Measurements from ENCODE around the gene DNAJB9.

The DNAJB9 gene

DNA sequence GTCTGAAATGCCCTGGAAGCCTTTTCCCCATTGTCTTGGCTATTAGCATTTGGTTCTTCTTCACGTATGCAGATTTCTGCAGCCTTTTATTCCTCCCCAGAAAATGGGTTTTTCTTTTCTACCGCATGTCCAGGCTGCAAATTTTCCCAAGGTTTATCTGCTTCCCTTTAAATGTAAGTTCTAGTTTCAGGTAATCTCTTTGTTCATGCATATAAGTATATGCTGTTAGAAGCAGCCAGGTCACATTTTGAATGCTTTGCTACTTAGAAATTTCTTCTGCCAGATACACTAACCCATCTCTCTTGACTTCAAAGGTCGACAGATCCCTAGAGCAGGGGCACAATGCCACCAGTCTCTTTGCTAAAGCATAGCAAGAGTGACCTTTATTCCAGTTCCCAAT, 12.5 kb upstream of the DNAJB9 start:
- no peak overlapping the region for H3K4me3 ChIP-seq (replicated peaks in 1 of 2; ENCODE audit: low read depth in 2 of 2, low read length in 2 of 2)
- DNase-seq (ENCODE audit: low read depth in 2 of 2) = no peak
- TF ChIP-seq, protein P1, sequence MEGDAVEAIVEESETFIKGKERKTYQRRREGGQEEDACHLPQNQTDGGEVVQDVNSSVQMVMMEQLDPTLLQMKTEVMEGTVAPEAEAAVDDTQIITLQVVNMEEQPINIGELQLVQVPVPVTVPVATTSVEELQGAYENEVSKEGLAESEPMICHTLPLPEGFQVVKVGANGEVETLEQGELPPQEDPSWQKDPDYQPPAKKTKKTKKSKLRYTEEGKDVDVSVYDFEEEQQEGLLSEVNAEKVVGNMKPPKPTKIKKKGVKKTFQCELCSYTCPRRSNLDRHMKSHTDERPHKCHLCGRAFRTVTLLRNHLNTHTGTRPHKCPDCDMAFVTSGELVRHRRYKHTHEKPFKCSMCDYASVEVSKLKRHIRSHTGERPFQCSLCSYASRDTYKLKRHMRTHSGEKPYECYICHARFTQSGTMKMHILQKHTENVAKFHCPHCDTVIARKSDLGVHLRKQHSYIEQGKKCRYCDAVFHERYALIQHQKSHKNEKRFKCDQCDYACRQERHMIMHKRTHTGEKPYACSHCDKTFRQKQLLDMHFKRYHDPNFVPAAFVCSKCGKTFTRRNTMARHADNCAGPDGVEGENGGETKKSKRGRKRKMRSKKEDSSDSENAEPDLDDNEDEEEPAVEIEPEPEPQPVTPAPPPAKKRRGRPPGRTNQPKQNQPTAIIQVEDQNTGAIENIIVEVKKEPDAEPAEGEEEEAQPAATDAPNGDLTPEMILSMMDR (IDR thresholded peaks at IDR 0.05; ENCODE audit: low read depth, low read length) = no peak

DNA sequence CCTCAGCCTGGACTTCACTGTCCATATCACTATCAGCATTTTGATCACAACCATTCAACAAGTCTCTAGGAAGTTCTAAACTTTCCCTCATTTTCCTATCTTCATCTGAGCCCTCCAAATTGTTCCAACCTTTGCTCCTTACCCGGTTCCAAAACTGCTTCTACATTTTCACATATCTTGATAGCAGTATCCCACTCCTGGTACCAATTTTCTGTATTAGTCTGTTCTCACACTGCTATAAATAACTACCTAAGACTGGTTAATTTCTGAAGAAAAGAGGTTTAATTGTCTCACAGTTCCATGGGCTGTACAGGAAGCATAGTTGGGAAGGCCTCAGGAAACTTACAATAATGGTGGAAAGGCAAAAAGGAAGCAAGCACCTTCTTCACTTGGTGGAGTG, 12.1 kb upstream of the DNAJB9 start:
- TF ChIP-seq, protein P1 (IDR thresholded peaks at IDR 0.05; ENCODE audit: low read depth, low read length) = no peak
- no peak for DNase-seq (ENCODE audit: low read depth in 2 of 2)
- H3K4me3 ChIP-seq (replicated peaks in 1 of 2; ENCODE audit: low read depth in 2 of 2, low read length in 2 of 2) = no peak overlapping the region

DNA sequence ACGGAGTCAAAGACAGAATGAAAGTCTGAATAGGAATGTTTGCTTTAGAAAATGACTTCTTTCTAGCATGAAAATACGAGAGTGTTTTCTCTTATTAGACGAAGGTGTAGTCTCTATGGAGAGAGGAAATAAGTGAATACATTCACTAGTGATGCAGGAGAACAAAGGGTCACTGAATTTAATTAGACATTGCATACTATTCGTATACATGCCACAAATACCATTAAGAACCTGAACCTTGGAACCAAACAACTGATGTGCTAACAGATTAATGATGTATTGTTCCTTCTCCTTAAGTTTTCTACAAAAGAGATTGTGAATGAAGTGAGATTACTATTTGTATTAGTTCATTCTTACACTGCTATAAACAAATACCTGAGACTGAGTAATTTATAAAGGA, 10.4 kb upstream of the DNAJB9 start:
- TF ChIP-seq, protein P1 (IDR thresholded peaks at IDR 0.05; ENCODE audit: low read depth, low read length) = no peak
- DNase-seq (ENCODE audit: low read depth in 2 of 2) = no peak
- H3K4me3 ChIP-seq (replicated peaks in 1 of 2; ENCODE audit: low read depth in 2 of 2, low read length in 2 of 2) = no peak overlapping the region

DNA sequence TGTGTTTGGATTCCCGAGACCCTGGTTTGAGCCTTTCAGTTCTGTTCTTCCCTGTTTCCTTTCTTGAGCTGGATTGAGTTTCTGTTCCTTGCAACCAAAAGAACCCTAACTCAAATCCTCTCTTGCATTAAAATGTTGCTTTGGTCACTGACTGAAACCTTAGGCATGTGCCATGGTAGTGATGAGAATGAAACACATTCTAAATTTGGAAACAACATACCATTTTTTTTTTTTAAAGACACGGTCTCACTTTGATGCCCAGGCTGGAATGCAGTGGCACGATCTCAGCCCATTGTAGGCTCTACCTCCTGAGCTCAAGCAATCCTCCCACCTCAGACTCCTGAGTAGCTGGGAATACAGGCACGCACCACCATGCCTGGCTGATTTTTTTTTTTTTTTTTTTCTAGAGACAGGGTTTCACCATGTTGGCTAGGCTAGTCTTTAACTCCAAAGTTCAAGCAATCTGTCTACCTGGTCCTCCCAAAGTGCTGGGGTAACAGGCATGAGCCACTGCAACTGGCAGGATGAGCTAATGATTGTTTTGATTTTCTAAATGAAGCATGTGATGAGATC, 8.5 kb upstream of the DNAJB9 start:
- peak in 1 of 2 donors; percentile 28 for DNase-seq (ENCODE audit: low read depth in 2 of 2)
- H3K4me3 ChIP-seq (replicated peaks in 1 of 2; ENCODE audit: low read depth in 2 of 2, low read length in 2 of 2) = no peak overlapping the region
- TF ChIP-seq, protein P1 (IDR thresholded peaks at IDR 0.05; ENCODE audit: low read depth, low read length) = no peak

DNA sequence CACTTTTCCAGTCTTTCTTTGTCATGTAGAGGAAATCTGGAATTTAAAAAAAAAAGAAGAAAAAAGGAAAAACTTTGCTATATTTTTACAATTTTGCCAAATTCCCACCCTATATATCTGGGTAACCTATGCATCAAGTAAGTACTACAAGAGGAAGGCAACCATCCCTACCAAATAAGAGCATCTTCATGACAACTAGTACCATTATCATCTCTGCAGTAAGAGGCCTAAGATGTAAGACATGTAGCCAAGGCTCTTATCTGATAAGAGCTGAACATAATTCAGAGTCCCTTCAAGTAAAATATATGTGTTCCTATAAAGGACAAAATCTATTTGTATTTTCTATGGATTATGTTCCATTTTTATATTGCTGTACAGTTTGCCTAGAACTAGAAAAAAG, 3.7 kb upstream of the DNAJB9 start:
- DNase-seq (ENCODE audit: low read depth in 2 of 2) = no peak
- no peak overlapping the region for H3K4me3 ChIP-seq (replicated peaks in 1 of 2; ENCODE audit: low read depth in 2 of 2, low read length in 2 of 2)
- TF ChIP-seq, protein P1 (IDR thresholded peaks at IDR 0.05; ENCODE audit: low read depth, low read length) = no peak

DNA sequence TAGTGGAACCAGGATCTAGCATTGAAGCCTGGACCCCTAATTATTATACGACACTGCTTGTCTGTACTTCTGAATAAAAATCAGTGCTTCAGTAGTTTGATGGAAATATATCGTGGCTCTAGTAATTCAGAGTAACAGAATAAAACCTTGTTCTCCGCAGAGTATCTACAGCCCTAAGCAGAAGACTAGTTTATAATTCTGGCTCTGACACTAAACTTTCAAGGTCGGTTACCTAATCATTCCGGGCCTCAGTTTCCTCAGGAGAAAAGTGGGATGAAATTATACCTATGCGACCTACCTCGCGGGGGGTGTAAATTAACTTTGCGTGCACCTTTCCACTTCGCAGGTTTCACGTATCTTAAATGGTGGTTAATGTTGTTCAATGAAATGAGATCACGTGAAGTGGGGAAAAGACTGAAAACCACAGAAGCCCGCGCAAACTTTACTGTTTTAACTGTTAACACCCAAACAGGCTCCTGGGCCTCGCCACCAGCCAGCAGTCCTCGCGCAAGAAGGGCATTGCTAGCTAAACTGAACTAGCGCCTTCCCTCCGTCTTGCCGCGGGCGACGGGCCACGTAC, 783 bp upstream of the DNAJB9 start:
- H3K4me3 ChIP-seq (replicated peaks in 1 of 2; ENCODE audit: low read depth in 2 of 2, low read length in 2 of 2) = peak overlapping the region; percentile 93 to 97
- TF ChIP-seq, protein P1 (IDR thresholded peaks at IDR 0.05; ENCODE audit: low read depth, low read length) = no peak
- no peak for DNase-seq (ENCODE audit: low read depth in 2 of 2)
